Forelimb muscle (tissue), 1 donor: Measurements from ENCODE around the gene BRINP1. TPM values are rescaled to one million over a fixed set of nuclear protein-coding genes. Genes with fewer than 3 reads are reported as not detected.

Experiments used
- DNase-seq: peaks from one replicate; pipeline ENCODE4 v3.0.0-alpha.2; 2013; ENCODE audit warnings: low read depth
- polyA plus RNA-seq: library from polyadenylated mRNA; unstranded; fragments of 120-200 nt; gene quantifications from one replicate; pipeline ENCODE4 v1.2.1, GENCODE V29; 2013; ENCODE audit not compliant: insufficient read length

Gene BRINP1
- polyA plus RNA-seq, 1 donor = 0.11 TPM

- DNase-seq = no peak
These were observed 231.8 kb downstream of the BRINP1 start for GRCh38 chr9:119137479-119137878.

- DNase-seq = no peak
These were observed 243.2 kb downstream of the BRINP1 start for GRCh38 chr9:119126040-119126439.

- DNase-seq = no peak
These were observed 247.3 kb downstream of the BRINP1 start for GRCh38 chr9:119121899-119122298.

- no peak for DNase-seq
These were observed 251.8 kb downstream of the BRINP1 start for GRCh38 chr9:119117409-119117808.
